Activated naive CD4-positive, alpha-beta T cell treated with anti-CD3 and anti-CD28 coated beads, Interleukin-2, amount 50 U/mL, for 16 hours (primary cell): ENCODE data around the gene DMD.

ENCODE experiments used
- DNase-seq: peaks from one replicate; pipeline ENCODE4 v3.0.0-alpha.2; 2020

The DMD gene

DNA sequence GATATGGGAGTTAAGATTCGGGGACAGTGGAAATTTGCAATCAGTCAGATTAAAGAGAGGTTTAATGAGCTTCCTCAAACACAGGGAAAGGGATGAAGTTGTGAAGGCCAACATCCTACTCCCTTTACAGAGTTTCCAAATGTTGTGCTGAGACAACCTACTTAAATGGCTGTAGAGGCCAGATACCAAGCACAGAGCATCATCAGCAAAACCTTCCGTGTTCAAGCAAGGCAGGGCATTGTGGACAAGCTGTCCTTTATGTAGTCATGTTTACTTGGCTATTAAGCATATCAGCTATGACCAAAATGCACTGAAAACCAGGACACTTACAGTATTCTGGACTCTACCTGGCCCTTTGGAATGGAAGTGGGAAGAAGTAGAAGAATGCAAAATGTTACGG, 197.3 kb downstream of the DMD start:
- DNase-seq = no peak

DNA sequence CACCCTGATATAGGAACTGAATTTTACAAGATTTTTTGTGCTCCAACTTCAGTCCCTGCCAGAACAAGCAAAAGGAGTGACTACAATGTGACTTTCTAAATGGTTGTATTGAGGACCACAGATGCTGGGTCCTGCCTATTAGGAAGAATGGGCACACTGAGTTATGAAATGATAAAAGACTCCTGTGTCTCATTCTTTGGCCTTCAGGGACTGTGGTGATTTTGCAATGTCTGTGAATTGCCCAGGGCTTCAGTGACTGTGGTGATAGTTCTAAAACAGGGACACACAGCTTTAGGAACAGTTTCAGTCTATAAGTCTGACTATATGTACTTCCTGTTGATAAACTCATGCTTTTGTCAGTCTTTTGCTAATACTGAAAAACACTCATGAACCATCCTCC, 210.2 kb downstream of the DMD start:
- no peak for DNase-seq

GRCh38 chrX:32998776-32999175, 212.6 kb downstream of the DMD start:
- DNase-seq = no peak

DNA sequence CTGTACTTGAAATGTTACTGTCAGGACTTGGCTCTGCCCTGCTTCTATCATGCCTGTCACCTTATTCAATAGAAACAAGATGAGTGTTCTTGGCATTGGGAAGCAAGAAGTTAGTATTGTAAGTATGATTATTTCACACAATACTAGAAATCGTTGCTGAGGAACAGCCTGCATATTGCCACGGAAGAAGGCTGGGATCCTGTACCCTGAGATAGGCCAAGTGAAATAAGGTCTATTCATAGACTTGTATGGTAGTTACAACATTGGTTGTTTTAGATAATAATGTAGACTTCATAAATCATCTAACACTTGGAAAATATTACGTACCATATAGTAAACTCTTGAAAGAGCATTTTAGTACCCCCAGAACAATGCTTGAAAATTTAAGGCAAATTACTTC, 215.9 kb downstream of the DMD start:
- no peak for DNase-seq

GRCh38 chrX:32987142-32987541, 224.2 kb downstream of the DMD start:
- no peak for DNase-seq

GRCh38 chrX:32985544-32985943, 225.8 kb downstream of the DMD start:
- no peak for DNase-seq

DNA sequence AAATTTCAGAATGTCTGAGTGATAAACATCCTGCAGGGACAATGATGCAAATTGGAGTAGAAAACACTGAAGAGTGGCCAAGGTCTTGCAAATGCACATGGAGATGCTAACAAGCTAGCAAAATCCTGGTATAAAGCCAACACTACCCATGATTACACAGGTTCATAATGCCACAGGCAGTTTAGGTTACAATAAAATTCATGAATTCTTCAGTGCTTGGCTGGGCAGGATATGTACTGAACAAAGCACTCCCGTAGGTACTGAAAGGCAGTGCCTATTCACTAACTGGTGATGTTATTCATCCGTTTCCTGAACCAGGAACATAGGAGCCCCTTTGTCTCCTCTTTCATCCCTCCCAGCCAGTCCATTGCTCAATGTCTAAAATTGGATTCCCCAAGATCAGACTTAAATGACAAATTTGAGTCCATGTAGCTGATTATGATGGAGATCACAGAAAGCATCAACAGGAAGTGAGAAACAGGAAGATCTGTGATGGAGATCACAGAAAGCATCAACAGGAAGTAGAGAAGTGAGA, 244.5 kb downstream of the DMD start:
- no peak for DNase-seq

DNA sequence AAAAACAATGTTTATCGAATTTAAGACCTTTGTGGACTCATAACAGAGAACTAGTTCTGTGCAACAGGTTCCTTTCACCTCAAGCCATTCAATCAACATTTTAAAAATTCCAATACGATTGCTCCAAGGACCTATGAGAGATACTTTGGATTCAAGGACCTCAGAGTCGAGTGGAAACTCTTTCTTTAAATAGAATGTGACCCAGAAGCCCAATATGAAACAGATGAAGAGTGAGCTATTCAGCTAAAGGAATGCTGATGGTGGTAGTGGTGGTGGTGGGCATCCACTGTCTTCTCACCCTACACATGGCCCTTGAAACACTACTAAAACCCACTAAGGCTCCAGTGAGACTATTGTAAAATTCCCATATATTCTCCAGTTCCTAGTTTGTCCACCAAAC, 257.2 kb downstream of the DMD start:
- DNase-seq = no peak

- no peak for DNase-seq
Observed at GRCh38 chrX:32948130-32948529, 263.2 kb downstream of the DMD start.

DNA sequence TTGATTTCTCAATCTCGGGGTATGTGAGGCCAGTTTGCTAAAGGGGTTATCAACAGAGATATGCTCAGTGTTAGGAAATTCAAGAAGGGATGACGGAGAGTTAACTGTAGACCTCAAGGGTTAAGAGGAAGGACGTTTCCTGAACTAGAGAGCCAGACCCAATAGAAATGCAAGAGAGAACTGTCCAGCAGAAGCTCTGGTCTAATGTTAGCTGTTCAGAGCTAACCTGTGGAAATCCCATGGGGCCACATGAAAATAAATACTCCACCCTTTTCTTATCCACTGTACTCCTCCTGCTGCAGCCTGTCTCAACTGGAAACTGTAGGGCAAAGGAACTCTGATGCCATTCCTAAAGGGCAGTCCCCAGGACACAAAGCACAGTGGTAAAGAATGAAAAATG, 274.3 kb downstream of the DMD start:
- DNase-seq = no peak

DNA sequence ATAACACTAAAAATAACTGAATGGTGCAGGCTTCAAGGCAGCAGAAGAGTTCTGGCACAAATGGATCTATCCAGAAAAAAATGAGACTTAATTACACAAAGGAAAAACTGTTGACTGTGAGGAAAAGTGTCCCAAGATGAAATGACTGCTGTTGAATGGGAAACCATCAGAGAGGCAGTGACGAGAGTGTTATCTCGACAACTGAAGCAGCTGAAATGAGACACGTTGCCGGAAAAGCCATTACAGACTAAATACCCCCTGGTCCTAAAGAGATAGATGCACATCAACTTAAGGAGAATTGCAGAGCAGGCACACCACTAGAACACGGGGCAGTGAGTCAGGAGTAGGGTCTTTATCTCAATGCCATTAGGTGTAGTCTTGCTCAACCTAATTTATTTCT, 277.8 kb downstream of the DMD start:
- DNase-seq = no peak

DNA sequence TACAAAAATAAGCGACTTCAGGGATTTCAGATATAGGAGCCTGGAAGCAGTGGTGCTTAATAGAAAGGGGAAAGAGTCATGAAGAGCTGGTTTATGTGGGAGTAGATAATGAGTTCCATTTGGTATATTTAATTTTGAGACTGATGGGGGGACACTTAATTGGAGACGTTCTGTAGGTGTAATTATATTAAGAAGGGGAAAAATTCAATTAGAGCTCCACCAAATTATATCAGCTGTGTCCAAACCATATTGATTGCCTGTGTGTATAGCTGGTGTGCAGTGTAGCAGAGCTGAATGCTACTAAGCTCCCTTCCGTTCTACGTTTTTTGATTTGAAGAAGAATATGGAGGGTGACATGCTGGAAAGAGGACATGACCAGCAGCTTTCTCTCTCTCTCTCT, 282.3 kb downstream of the DMD start:
- no peak for DNase-seq

GRCh38 chrX:32896088-32896487, 315.3 kb downstream of the DMD start:
- DNase-seq = no peak

DNA sequence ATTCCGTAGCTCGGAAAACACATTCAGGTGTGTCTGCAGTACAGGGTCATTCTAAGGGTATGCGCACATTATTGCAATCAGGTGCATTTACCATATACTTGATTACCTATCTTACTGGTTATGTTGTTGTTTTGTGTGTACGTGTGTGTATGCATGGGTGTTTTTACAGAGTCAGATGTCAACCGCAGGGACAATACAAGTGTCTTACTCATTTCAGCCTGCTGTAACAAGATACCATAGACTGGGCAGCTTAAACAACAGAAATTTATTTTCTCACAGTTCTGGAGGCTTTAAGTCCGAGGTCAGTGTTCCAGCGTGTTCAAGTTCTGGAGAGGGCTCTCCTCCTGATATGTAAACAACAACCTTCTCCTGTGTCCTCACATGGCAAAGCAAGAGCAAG, 316.7 kb downstream of the DMD start:
- DNase-seq = no peak

DNA sequence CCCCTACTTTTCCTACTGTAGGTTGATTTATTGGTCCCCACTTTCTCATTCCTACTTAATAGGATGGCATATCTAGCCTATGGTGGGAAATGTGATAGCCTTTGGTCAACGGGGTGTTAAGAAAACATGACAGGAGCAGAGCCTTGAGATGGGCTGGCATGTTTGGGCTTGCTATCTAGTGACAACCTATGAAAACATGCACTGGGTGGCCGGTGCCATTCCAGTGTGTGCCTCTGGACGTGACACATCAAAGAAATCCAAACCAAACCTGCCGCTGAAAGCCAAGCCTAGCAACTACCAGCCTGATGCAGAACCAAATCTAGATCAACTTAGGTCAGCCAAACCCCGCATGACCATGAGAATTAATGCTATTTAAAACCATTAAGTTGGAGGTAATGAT, 317.6 kb downstream of the DMD start:
- no peak for DNase-seq

DNA sequence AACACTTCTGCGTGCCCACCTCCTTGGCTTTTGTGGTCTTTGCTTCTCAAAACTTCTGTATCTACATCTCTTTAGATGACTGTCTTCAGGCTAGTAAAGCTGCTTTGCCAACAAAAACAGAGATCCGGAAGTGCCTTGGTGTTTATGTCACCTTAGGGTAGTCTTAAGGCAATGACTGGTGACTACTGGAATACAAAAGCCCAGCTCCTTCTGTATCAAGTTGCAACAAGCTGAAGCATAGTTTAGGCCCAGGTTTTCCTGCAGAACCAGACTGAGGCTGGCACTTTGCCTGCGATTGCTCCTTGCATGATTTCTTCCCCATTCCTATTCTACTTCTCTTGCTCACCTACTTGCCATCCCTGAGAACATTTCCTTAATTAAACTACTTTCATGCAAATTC, 333.8 kb downstream of the DMD start:
- no peak for DNase-seq

DNA sequence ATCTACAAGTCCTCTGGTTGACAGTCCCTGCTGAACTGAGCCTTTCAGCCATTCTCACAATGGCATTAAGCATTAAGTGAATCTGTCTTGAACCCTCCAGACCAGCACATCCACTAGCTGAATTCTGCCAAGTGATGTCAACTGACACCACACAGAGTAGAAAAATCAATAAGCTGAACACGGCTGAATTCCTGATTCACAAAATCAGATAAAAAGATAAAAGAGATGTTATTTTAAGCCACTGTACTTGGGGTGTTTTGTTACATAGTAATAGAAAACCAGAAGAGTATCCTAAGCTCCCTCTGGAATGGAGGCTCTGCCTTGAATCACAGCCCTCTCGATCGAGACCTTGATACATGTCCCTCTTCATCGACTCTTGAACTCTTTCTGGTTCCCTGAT, 336.5 kb downstream of the DMD start:
- DNase-seq = no peak

DNA sequence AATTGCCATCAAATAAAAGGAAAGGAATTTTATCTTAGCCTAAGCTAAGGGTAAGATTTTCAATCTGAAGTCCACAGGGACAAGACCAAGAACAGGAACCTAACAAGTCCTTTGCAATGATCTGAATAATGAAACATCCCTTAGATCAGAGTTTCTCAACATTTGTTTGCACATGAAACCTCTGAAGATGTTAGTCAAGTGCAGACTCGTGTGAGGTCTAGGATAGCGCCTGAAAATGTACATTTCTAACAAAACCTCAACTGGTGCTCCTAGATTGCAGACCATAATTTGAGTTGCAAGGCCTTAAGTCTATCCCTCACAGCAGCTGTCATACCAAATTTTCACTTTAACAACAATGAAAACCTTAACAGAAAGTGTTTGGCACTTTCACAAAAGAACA, 337.6 kb downstream of the DMD start:
- no peak for DNase-seq

- no peak for DNase-seq
Observed at GRCh38 chrX:32871636-32872035, 339.7 kb downstream of the DMD start.

DNA sequence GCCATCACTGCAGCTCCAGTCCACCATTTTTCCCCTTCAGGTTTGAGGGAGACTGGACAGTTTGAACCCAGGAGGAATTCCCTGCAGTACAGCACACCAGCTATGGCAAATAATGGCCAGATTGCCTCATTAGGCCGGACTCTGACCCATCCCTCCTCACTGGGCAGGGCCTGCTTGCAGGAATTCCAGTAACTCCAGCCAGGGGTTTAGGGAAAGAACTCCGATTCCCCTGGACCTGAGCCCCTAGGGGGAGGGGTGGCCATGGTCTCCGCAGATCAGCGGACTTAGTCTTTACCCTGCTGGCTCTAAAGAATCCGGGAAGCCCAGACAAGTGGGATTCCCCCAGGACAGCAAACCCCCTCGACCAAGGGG, 342.8 kb downstream of the DMD start:
- no peak for DNase-seq

DNA sequence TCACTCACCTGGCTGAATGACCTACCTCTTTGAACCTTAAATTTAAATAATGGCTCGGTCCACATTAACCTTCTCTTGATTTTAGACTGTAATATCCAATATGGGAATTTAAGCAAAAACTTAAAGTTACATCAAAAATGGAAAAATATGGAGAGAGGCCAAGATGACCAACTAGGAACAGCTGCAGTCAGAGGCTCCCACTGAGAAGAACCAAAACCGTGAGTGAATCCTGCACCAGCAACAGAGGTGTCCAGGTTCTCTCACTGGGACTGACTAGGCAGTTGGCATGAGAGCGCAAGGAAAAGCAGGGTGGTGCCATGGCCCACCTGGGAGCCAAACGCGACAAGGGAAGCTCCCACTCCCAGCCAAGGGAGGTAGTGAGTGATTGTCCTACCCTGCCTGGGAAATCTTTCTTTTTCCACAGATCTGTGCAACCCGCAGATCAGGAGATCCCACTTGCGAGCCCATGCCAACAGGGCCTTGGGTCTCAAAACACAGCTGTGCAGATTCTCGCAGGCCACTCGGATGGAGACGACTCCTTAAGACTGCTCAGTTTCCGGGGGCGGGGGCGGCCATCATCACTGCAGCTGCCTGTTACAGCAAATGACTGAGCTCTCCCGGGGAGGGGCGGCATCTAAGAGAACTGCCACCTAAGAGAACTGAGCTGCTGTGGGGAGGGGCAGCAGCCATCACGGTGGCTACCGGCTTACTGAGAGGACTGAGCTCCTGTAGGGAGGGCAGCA, 343.4 kb downstream of the DMD start:
- DNase-seq = no peak

DNA sequence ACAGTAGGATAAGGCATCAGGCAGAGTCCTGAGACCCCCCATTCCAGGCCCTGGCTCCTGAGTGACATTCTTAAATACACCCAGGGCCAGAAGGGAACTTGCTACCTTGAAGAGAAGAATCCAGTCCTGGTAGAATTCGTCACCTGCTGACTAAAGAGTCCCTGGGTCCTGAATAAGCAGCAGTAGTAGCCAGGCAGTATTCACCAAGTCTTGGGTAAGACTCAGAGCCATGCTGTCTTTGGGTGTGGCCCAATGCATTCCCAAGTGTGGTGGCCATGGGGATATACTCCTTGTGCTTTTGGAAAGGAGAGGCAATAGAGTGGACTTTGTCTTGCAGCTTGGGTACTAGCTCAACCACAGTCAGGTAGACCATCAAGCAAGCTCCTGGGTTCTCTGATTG, 359.1 kb downstream of the DMD start:
- no peak for DNase-seq

DNA sequence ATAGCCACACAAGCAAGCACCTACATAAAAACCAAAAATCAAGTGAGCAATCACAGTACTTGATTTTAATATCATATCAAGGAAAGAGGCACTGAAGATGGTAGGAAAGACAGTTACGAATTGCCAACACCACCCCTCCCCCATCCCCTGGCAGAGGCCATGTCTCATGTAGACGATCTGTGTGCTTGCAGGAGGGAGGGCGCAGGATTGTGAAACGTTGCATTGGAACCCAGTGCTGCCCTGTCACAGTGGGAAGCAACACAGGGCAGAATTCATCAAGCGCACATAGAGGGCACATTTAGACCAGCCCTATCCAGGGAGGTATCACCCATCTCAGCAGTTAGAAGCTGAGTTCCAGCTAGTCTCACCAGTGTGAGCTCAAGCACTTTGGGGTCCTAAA, 359.8 kb downstream of the DMD start:
- no peak for DNase-seq

- DNase-seq = no peak
Observed at GRCh38 chrX:32847921-32848320, 363.4 kb downstream of the DMD start.

- DNase-seq = no peak
Observed at GRCh38 chrX:32842053-32842452, 369.3 kb downstream of the DMD start.
